HG03196 (cell line): ENCODE data around the gene B3GNT5.

Experiments used
- ATAC-seq: cut with Tn5 transposase; IDR thresholded peaks from one replicate; pipeline ENCODE4 v1.9.1; 2021; ENCODE audit not compliant: unreplicated experiment

The B3GNT5 gene

DNA sequence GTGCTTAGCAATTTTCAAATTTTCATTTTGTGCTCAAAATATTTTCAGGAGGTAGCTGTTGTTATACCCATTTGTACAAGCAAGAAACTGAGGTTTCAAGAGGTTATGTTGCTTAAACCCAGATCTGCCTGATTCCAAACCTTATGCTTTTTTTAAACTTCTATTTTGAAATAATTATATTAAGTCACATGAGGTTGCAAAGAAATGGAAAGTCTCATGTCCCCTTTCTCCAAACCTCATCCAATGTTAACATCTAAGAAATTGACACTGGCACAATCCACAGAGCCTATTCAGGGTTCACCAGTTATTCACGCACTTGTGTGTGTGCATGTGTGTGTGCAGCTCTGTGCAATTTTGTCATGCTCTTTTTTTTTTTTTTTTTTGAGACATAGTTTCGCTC, 35.1 kb downstream of the B3GNT5 start:
- ATAC-seq = no peak

GRCh38 chr3:183290216-183290615, 37.2 kb downstream of the B3GNT5 start:
- no peak for ATAC-seq

DNA sequence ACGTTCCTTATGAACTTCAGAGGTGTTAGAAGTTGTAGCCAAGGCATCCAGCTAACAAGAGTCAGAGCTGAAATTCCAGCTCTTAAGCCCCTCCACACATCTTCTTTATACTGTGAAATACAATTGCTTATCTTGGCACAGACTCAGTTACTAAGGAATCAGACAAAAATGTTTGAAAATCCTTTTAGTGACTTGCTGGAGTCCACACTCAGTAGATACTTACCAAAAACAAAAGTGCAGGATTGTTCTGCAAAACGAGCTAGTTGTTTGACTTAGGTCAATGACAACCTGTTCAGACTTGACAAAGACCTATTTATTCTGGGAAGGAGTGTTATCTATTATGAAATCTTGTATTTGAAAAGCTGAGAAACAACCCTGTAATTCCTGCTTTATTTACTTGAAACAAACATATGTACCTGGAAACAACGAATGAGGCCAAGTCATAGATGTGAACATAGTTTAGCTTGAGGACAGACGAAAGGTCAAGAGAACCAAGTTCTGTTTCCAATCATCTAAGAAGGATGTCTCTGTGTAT, 38.5 kb downstream of the B3GNT5 start:
- ATAC-seq = no peak

DNA sequence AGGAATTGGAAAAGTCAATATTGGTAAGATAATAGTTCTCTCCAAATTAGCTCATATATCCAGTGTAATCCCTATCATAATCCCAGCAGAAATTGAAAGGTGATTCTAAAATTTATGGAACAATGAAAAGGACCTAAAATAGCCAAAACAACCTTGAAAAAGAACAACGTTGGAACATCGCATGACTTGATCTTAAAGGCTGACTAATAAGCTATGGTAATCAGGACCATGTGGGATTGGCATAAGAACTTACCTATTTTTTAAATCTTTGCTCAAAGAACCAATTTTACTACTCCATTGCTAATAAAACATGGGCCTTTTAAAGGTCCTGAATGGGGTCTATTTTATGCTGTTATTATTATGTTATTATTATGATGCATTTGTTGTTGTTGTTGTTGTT, 40.9 kb downstream of the B3GNT5 start:
- ATAC-seq = no peak

DNA sequence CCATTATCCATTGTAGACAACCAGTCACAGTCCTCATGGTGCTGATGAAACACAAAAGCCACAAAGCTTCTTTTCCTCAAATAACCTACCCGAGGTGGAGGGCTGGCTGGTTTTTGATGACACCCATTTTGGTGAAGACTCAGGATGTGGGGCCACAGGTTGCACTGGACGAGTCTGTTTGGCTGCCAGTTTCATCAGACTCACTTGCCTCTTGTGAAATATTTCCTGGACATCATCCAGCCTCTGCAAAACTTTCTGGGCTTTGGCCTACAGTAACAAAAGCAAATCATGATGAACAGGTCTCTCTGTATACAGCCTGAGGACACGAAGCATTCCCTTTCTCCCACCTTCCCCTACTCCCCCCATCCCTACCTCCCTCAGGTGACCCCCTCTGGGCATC, 42.2 kb downstream of the B3GNT5 start:
- no peak for ATAC-seq

- no peak for ATAC-seq
These were observed 43.9 kb downstream of the B3GNT5 start for GRCh38 chr3:183296944-183297343.

- no peak for ATAC-seq
These were observed 45.7 kb downstream of the B3GNT5 start for GRCh38 chr3:183298701-183299153.

DNA sequence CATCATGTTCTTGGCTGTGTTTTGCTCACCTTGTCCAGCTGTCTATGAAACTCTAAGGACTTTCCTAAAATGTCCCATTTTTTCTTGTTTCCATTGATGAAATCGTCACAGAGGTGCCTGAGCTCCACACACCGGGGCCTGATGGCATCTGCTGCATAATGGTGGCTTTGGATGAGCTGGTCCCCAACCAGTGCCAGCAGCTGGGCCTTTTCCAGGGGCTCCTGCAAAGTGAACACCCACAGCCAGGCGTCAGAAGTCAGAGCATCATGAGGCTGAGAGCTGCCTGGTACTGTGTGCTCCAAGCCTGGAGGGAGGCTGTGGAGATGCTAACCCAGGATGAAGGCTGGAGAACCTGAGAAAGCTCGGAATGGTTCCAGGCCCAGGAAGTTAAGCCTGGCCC, 46.9 kb downstream of the B3GNT5 start:
- no peak for ATAC-seq

- ATAC-seq = no peak
These were observed 48.0 kb downstream of the B3GNT5 start for GRCh38 chr3:183300996-183301562.

DNA sequence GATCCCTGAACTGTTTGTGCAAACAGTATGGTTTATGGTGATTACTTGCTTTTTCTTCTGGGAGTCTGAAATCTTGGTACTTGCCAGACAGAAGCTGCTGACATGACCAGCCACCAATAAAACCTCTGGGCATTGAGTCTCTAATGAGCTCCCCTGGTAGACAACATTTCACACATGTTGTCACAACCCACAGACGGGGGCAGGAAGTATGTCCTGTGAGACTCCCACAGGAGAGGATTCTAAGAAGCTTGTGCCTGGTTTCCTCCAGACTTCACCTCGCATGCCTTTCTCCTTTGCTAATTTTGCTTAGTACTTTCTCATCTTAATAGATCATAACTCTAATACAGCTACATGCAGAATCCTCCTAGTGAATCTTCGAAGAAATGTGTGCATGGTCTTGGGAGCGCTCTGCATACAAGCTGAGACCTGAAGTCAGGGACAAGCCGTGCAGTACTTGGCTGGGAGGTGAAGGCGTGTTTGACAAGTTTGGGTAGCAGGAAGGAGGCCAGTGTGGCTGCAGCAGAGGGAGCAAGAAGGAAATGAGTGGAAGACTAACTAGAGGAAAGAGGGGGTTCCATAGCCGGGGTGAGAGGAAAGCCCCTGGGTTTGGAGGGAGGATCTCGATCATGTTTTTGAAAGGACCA, 49.0 kb downstream of the B3GNT5 start:
- ATAC-seq = no peak

DNA sequence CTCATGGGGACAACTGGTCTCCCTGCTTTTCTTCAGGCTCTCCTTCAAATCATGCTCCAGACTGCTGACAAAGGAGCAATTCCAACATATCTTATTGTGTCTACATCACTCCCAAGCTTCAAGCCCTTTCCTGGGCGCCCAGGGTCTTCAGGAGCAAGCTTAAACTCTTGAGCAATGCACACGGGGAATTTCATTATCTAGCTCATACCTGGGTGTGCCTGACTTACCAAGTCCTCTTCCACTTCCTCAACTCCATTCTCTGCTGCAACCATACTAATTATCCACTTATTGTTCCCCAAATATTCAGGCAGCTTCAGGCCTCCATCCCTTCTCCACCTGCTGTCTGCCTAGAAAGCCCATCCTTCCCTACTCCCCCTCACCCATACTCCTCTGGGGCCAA, 50.6 kb downstream of the B3GNT5 start:
- no peak for ATAC-seq

DNA sequence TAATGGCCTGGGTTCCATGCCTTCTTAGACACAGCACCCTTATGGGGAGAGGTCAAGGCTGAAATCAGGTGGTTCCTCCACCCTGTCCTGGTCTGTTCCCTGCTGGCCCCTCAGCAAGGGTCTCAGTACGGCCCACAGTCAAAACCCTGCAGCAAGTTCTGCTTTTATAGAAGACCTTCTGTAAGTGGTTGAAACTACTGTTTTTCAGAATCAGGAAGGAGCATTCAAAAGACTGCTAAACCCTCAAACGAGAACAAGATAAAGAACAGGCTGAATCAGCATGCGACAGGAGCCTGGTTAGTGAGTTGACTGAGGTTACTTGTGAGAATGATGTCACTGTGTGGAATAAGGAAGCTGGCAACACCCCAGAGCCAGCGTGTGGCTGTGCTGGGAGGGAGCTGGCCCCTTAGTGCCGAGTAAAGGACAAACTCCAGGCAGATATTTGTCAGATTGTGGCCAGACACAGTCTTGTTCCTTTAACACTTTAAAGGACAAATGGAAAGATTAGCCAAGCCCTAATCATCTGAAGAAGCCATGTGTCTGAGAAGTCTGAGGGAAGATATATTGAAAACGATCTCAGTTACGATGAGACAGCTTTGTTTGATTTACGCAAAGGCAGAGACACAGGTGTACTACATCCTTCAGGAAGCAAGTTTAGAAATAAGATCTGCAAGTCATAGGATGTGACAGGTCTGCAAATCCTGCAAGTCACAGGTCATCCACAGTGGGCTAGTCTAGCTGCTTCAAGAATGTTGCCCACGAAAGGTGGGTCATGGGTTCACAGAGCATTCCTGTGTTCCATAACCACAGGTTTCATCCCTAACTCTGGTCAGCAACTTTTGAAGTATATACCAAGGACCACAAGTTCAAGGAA, 54.0 kb downstream of the B3GNT5 start:
- peak; percentile 69 for ATAC-seq

GRCh38 chr3:183307749-183308148, 54.7 kb downstream of the B3GNT5 start:
- ATAC-seq = no peak

GRCh38 chr3:183308751-183309150, 55.7 kb downstream of the B3GNT5 start:
- ATAC-seq = no peak

GRCh38 chr3:183309276-183309675, 56.2 kb downstream of the B3GNT5 start:
- ATAC-seq = no peak

GRCh38 chr3:183310936-183311335, 57.9 kb downstream of the B3GNT5 start:
- ATAC-seq = no peak

GRCh38 chr3:183312433-183312832, 59.4 kb downstream of the B3GNT5 start:
- no peak for ATAC-seq

- no peak for ATAC-seq
These were observed 60.3 kb downstream of the B3GNT5 start for GRCh38 chr3:183313351-183313750.

DNA sequence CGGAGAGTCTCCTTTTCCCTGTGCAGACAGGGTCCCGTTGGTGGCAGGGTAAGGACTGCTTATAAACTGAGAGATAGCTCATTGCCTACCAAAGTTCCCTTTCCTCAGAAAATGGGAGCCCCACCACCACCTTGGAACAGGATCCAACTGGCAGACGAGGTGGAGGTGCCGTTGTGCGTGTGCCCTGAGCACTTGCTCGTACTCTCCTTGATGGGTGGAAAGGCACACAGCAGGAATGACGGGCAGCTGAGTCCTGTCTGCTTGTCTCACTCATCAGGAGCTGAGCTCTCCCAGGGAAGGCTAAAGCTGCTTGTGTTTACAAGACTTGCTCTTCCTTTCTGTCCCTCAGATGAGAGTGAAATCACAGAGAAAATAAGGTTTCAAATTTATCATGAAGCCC, 60.7 kb downstream of the B3GNT5 start:
- no peak for ATAC-seq

DNA sequence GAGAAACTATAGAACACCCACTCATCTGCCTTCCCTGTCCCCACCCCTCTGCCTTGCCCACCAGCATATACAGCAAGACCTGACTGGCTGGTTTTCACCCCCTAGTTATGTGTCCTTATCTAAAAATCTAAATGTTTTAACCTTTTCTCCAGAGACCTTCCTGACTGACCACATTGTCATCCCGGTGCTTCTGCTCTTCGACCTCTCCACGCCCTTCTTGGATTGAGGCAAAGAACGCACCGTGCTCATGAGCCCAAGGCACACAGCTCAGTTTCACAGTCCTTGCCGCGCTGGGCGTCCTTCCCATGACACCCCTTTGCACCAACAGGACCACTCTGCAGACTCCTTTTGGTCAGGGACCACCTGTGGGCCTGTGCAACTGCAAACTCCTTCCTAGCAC, 62.7 kb downstream of the B3GNT5 start:
- no peak for ATAC-seq

DNA sequence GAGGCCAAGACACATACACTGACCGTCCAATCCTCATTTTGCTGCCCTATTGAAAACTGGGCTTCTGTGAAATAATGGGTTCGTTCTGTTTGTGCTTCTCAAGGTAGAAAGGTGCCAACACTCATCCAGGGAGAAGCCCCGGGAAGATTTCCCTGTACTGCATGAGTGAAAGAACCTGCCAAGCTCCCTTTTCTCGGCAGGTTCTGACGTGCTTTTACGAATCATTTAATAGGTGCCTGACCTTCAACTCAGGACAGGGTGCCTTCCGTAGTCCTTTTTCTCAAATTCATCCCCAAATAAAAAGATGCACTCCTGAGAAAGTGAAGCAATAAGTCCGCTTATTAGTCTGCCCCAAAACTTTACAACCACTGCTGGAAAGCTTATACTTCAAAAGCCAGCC, 64.2 kb downstream of the B3GNT5 start:
- no peak for ATAC-seq
